GM19240 (cell line): ENCODE results near the gene ZDHHC14.
"Not testable (repeated sequence)": the region's sequence is repeated elsewhere in the genome, so short reads cannot be mapped to it uniquely, and the experiment has no call there.

Experiments used
- DNase-seq: peaks from one replicate; pipeline ENCODE4 v3.0.0; 2011; ENCODE audit warnings: low spot score; ENCODE audit not compliant: insufficient read length

ZDHHC14 gene

DNA sequence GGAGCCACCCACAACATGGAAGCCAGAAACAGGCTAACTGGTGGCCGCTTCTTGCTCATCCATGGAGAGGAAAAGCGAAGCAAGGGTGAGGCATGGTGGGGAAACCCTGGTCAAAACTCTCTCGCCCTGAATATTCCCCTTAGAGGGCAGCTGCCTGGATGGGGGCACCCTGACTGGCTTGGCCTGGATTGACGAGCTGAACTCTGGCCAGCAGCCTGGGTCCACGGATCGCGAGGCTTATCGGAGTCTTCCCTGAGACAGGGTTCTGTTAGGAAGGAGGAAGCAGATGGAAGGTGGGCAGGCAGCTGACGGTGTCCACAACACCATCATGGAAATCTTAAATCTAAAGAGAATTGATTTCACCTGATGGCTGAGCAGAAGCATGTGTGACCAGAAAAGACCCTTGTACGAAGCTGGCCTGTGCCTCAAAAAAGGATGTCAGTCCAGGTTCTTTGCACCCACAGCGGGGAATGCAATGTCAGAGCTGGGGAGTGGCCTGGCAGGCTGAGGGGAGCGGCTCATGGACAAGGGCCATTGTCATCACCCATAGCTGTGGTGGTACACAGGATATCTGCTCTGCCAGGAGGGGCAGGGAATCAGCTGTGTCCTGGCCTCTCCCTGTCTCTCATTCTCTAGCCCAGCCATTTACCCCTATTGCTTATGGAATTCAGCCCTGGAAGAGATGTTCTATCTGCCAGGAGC is 332.6 kb downstream of the ZDHHC14 start:
- no peak for DNase-seq

DNA sequence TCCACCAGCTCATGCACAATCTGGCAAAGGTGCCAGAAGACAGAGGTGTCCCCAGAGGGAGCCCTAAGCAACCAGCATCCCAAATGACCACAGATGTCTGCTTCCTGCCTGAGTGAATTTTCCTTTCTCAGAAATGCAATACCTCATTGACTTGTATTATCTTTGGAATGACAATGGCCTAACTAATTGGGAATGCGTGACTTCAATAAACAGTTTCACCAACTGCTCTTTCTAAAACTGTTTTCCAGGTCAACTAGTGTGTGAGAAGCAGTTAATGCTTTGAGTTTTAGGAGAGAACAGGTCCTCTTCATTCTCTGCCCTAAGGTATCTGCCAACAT is 333.1 kb downstream of the ZDHHC14 start:
- no peak for DNase-seq

- DNase-seq: no peak
Observed at GRCh38 chr6:157715728-157716164, 334.8 kb downstream of the ZDHHC14 start.

GRCh38 chr6:157716251-157716995 is 335.4 kb downstream of the ZDHHC14 start:
- no peak for DNase-seq

- DNase-seq: no peak
Observed at GRCh38 chr6:157717340-157717748, 336.4 kb downstream of the ZDHHC14 start.

DNA sequence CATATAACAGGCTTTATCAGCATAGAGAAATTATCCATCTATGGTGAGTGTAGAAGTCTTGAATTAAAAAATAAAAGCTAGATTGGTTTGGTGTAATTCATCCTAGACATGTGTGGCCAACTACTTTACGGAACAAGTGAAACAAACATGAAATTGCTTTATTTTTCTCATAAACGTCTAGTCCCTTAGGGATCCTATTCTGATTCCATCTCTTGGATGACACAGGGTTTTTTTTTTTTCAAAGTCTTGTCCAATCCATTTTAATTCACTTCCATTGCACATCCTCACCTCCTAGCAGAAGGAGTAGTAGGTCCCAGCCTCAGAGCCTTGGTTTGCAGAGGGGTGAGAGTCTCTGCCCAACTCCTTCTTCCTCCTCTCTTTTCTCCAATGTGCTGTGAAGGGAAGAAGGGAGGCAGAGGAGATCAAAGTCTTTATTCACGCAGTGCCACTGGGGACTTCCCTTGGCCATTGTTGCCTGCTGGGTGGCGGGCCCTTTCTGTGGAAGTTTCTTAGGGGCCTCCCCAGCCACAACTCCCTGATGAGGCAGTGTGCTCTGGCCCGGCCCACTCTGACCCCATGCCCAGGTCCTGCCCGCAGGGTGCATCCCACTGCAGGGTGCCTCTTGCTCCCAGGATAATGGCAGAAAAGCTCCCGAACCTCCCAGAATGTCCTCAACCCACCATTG is 337.7 kb downstream of the ZDHHC14 start:
- DNase-seq: no peak

- not testable (repeated sequence) for DNase-seq
Observed at GRCh38 chr6:157720964-157721363, 340.0 kb downstream of the ZDHHC14 start.

DNA sequence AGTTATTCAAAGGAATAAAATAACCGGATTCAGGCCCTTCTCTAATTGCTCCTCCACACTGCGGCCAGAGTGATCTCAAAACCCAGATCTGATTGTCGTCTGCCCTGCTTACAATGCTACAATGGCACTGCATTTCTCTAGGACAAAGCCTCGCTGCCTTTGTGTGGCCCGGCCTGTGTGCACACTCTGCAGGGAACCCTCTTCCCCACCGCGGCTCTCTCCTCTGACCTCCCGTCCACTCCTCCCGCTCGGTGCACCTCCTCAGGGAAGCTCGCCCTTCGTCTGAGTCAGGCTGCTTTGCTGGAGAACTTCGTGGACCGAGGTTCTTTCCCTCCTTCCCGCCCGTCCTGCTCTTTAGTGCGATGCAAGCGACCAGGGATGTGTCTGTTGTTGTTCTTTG is 340.4 kb downstream of the ZDHHC14 start:
- no peak for DNase-seq

DNA sequence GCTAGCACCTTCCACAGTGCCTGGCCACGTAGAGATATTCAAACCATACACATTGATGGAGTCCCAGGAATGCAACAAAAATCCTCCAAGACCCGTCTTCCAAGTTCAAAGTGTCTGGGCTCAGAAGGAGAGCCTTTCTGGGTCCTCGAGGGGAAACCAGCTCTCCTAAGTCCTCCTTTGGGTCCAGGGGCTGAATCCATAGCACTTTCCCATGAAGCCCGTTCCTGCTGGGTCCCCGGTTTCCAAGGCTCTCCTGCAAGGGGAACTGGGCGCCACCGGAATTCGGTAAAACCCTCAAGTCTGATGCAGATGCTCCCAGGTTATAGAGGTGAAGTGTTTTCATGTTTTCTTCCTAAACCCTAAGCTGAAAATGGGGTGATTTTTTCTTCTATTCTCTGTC is 340.8 kb downstream of the ZDHHC14 start:
- no peak for DNase-seq

- no peak for DNase-seq
Observed at GRCh38 chr6:157723376-157723775, 342.4 kb downstream of the ZDHHC14 start.

DNA sequence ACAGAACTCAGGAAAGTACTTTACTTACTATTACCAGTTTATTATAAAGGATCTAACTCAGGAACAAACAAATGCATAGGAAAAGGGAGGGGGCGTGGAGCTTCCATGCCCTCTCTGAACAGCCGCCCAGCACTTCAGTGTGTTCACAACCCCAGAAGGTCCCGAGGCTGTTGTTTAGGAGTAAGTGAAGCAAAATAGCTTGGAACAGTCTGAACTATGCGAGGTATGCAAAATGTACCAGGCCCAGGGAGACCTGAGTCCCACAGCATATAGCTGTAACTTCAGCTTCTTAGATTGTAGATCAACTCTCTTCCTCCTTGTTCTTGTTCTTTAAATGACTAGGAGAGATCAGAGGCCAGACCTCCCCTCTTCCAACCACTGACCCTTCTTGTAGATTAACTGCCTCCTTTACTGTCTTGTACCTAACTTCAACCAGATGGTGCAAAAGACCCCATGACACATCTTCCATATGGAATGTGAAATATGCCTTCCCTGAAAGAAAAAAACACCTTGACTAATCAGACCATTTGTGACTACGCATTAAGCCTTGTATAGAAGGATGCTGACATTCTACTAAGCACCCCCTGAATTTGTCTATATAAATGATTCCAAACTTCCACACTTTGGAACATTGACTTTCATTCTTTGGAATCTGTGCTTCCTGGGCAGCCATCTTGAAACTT is 343.3 kb downstream of the ZDHHC14 start:
- no peak for DNase-seq

GRCh38 chr6:157724960-157725741 is 344.2 kb downstream of the ZDHHC14 start:
- no peak for DNase-seq

- DNase-seq: no peak
Observed at GRCh38 chr6:157725836-157726235, 344.8 kb downstream of the ZDHHC14 start.

DNA sequence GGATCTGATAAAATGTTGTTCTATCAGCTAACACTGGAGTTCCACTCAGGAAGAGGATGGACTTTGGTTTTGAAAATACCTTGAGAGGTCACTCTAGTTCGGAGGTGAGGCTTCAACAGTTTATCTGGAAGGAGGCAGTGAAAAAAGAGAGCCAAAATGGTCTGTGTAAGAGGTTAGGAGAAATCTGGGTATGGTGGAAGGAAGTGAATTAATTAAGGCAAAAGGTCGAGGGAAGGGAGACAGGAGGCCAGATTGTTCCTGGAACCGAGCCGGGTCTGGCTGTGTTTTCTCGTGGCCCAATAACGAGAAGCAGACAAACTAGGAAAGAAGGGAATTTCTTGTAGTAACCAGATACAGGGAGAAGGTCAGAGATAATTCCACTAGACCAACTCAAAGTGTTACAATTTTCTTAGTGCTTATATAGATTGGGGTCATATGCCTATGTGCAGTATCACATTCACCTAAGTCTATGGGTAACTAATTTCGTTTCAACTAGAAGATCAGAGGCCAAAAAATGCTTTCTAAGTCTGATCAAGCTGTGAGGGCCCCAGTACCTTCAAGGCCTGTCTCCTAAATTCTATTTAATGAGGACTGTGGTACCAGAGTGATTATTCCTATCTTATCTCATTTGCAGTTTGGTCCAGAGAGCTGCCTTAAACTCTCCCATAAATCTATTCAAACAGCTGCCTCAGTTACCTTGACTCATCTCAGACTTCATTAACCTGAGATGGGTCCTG is 346.1 kb downstream of the ZDHHC14 start:
- DNase-seq: no peak
